Left ventricle myocardium inferior (tissue), 1 donor: ENCODE results near the gene MUC5AC. TPM values are rescaled to one million over a fixed set of nuclear protein-coding genes. Genes with fewer than 3 reads are reported as not detected.

Experiments used
- DNase-seq: peaks from one replicate; pipeline ENCODE4 v3.0.0-alpha.2; 2020
- H3K27ac ChIP-seq: fragments of 200-600 bp; replicated peaks from 2 replicates; pipeline ENCODE4 v1.8.0; 2021
- H3K27me3 ChIP-seq: fragments of 200-600 bp; 2 replicates; pipeline ENCODE4 v1.8.0; 2021; ENCODE audit warnings: low read depth
- H3K36me3 ChIP-seq: fragments of 200-600 bp; 2 replicates; pipeline ENCODE4 v1.8.0; 2021
- H3K4me1 ChIP-seq: fragments of 200-600 bp; 2 replicates; pipeline ENCODE4 v1.8.0; 2021
- H3K4me3 ChIP-seq: fragments of 200-600 bp; 2 replicates; pipeline ENCODE4 v1.8.0; 2021; ENCODE audit warnings: mild to moderate bottlenecking, moderate library complexity
- H3K9me3 ChIP-seq: fragments of 200-600 bp; replicated peaks from 2 replicates; pipeline ENCODE4 v1.8.0; 2021
- intact Hi-C: fragments of 100-400 bp; cut with micrococcal nuclease; formaldehyde crosslinking; loops from one replicate; pipeline ENCODE4 v1.11.0; 2022
- total RNA-seq: library from RNA; stranded (reverse); fragmentation: NEBNext Ultra II Directional; extraction: Animal tissue kit (Norgen Biotek cat#: 25700); gene quantifications from one replicate; pipeline ENCODE4 v1.2.1, GENCODE V29; 2021
- TF ChIP-seq, protein P1 (sequence below): fragments of 200-600 bp; IDR thresholded peaks from 2 replicates; pipeline ENCODE4 v1.8.0; 2021; ENCODE audit warnings: antibody characterized with exemption, mild to moderate bottlenecking, borderline replicate concordance
- donor health status: DM: no; HTN: yes; CAD: no; lungs with severe emphysema.

MUC5AC gene
- total RNA-seq, 1 donor from 2014 or later = not detected

DNA sequence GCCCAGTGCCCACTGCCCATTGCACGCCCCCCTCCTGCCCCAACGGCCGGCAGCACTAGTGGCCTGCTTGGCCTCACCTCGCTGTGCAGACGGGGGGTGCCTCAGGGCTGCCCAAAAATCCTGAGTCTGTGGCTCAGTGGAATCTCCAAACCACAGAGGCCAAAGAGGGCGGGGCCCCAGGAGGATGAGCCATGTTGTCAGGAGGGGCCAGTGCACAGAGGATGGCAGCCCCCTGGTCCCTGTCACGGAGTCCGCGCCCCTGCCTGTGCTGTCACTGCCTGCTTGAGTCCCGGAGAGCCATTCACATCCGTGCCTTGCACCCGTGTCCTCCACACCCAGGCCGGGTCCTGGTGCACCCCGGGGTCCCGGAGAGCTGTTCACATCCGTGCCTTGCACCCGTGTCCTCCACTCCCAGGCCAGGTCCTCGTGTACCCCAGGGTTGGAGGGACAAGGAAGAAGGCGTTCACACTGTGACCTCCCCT is 36.4 kb upstream of the MUC5AC start:
- H3K27me3 ChIP-seq = peaks cover 65% of the 10 kb centered on the region
- intact Hi-C loops = no loop called here
- H3K36me3 ChIP-seq = no peaks in the 10 kb centered on the region
- TF ChIP-seq, protein P1, sequence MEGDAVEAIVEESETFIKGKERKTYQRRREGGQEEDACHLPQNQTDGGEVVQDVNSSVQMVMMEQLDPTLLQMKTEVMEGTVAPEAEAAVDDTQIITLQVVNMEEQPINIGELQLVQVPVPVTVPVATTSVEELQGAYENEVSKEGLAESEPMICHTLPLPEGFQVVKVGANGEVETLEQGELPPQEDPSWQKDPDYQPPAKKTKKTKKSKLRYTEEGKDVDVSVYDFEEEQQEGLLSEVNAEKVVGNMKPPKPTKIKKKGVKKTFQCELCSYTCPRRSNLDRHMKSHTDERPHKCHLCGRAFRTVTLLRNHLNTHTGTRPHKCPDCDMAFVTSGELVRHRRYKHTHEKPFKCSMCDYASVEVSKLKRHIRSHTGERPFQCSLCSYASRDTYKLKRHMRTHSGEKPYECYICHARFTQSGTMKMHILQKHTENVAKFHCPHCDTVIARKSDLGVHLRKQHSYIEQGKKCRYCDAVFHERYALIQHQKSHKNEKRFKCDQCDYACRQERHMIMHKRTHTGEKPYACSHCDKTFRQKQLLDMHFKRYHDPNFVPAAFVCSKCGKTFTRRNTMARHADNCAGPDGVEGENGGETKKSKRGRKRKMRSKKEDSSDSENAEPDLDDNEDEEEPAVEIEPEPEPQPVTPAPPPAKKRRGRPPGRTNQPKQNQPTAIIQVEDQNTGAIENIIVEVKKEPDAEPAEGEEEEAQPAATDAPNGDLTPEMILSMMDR = no peak
- no peaks in the 10 kb centered on the region for H3K9me3 ChIP-seq
- no peak for DNase-seq
- H3K4me1 ChIP-seq = no peaks in the 10 kb centered on the region
- H3K4me3 ChIP-seq = no peak overlapping the region
- H3K27ac ChIP-seq = no peak overlapping the region

DNA sequence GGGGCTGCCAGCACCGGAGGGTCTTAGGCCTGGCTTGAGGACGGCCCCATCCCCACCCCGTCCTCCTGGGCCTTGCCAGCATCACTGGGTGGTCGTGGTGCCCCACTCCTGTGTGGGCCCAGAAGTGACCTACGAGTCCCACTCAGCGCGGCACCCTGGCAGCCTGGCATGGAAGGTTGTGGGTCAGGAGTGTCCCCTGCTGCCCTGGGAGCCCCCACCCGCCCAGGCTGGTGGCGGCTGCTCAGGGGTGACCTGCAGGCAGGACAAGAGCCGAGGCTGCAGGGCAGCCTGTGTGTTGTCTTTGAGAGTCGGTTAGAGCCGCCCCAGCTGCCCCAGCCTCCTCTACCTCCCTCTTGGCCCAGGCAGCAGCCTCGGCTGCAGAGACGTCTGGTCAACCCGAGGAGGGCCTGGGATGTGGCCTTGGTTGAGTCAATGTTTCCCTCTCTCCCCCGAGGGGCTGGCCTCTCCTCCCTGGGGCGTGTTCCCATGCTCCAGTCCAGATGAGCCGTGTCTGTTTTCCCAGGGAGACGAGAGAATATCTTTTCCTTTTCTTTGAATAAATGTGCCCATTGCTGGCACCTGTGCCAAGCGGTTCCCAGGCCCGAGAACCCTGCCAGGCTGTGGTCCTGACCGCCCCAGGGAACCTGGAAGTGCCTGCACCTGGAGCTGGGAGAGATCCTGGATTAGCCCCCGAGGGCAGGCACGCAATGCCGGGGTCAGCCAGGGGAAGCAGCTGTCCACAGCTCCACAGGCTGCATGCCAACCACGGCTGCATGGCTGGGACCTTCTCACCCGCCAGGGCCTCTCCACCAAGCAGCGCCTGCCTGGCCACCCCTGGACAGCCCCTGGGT is 35.7 kb upstream of the MUC5AC start:
- H3K36me3 ChIP-seq = no peaks in the 10 kb centered on the region
- no peak for DNase-seq
- TF ChIP-seq, protein P1 = no peak
- no peak overlapping the region for H3K4me3 ChIP-seq
- H3K9me3 ChIP-seq = no peaks in the 10 kb centered on the region
- H3K27ac ChIP-seq = no peak overlapping the region
- no peaks in the 10 kb centered on the region for H3K4me1 ChIP-seq
- intact Hi-C loops = no loop called here
- peaks cover 72% of the 10 kb centered on the region for H3K27me3 ChIP-seq

DNA sequence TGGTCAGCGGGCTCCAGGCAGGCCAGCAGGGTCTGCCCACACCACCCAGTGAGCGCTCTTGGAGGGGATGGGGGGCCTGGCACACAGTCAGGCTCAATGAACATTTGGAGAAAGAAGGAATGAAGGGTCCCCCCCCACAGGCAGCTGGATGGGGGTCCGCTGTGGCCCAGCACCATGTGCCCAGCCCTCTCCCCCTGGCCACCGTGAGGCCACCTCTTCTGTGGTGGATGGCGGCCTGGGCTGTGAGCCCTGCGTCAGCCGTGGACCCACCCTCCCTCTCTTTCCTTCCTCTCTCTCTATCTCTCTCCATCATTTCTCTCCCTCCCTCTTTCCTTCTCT is 35.1 kb upstream of the MUC5AC start:
- H3K36me3 ChIP-seq = no peaks in the 10 kb centered on the region
- H3K9me3 ChIP-seq = no peaks in the 10 kb centered on the region
- no peak overlapping the region for H3K4me3 ChIP-seq
- no peak for DNase-seq
- intact Hi-C loops = no loop called here
- TF ChIP-seq, protein P1 = no peak
- H3K4me1 ChIP-seq = no peaks in the 10 kb centered on the region
- no peak overlapping the region for H3K27ac ChIP-seq
- H3K27me3 ChIP-seq = peaks cover 76% of the 10 kb centered on the region

DNA sequence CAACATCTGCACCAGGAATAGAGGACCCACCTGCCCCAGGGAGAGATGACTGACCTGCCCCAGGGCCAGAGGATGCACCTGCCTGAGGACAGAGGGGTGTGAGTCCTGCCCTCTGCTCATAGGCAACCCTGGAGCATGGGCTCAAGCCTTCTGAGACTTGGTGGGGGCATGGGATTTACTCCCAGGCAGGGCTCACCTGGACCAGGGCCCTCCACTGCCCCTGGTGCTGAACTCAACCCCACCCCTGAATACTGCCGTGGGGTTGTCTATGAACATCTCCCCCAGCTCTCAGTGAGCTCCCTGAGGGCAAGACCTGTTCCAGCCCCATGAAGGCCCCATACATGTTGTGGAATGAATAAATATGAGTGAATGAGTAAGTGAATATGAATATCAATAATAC is 33.8 kb upstream of the MUC5AC start:
- intact Hi-C loops = no loop called here
- H3K36me3 ChIP-seq = no peaks in the 10 kb centered on the region
- H3K27me3 ChIP-seq = peaks cover 78% of the 10 kb centered on the region
- no peak overlapping the region for H3K27ac ChIP-seq
- H3K4me3 ChIP-seq = no peak overlapping the region
- TF ChIP-seq, protein P1 = no peak
- no peaks in the 10 kb centered on the region for H3K4me1 ChIP-seq
- no peak for DNase-seq
- no peaks in the 10 kb centered on the region for H3K9me3 ChIP-seq

DNA sequence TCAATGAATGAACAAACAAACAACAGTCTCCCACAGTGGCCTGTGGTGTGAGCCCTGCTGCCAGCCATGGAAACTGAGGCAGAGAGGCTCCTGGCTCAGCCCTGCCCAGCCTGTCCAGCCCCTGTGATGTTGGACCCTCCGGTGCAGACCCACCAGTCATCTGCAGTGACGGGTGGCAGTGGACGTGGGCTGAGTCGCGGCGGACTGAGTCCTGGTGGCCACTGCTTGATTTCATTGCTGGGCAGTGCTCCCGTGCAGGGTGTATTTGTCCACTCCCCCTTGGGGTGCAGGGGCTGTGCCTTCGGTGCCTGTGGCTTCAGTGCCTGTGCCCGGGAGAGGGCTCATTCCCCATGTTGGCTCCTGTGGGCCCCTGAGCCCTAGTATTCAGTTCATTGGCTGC is 31.9 kb upstream of the MUC5AC start:
- H3K4me1 ChIP-seq = no peaks in the 10 kb centered on the region
- no peaks in the 10 kb centered on the region for H3K36me3 ChIP-seq
- intact Hi-C loops = no loop called here
- no peak overlapping the region for H3K4me3 ChIP-seq
- peaks cover 78% of the 10 kb centered on the region for H3K27me3 ChIP-seq
- no peaks in the 10 kb centered on the region for H3K9me3 ChIP-seq
- no peak for DNase-seq
- H3K27ac ChIP-seq = no peak overlapping the region
- TF ChIP-seq, protein P1 = no peak
